GM13976 (cell line): ENCODE data around the gene SECISBP2L.

Source experiments
- DNase-seq: peaks from one replicate; pipeline ENCODE4 v3.0.0; 2012; ENCODE audit warnings: low spot score
- in situ Hi-C: fragments of 300-500 bp; cut with MboI; formaldehyde crosslinking; loops from one replicate; pipeline ENCODE4 v1.12.0; 2022; ENCODE audit warnings: low sequenced_read_pairs, mixed read lengths, inconsistent platforms; ENCODE audit not compliant: unreplicated experiment
- TF ChIP-seq, protein P1 (sequence below): IDR thresholded peaks from 2 replicates; pipeline ENCODE4 v1.5.1; 2012; ENCODE audit warnings: borderline replicate concordance, mild to moderate bottlenecking; ENCODE audit not compliant: insufficient read depth; ENCODE audit errors: extremely low read depth, missing control alignments, control extremely low read depth

Gene SECISBP2L

DNA sequence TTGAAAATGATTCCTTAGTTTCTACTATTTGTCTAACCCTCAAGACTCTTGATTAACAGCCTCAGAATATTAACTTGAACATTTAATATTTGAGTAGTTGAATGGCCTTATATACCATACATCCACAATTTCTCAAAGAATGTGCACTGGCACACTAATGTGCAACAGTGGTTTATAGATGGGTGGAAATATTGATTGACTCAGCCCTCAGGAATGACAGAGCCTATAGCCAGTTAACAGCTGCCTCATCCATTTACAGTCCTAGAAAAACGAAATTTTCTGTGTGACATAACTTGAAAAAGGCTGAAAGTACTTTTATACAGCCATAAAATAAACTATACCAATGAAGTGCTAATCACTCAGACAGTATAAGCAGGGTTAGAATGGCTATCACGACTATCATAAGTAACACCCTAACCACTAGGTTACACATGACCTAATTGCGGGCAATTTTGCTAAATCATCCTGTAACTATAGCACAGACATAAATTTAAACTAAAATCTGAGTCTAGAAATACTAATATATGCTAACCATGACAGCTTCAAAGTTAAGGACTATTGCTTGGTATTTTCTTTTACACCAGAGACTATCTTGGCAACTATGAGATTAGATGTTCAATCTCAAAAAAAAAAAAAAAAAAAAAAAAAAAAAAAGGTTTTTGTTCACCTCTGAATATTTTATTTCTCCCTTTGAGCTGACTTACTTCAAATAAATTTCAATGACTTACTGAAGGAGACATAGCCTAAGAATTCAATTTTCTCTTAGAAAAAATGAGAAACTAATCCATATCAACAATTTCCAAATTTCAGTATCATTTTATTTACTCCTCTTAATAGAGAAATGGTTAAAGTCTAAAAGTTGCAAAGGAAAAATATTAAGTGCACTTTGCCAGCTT lies 9.3 kb downstream of the SECISBP2L start:
- TF ChIP-seq, protein P1, sequence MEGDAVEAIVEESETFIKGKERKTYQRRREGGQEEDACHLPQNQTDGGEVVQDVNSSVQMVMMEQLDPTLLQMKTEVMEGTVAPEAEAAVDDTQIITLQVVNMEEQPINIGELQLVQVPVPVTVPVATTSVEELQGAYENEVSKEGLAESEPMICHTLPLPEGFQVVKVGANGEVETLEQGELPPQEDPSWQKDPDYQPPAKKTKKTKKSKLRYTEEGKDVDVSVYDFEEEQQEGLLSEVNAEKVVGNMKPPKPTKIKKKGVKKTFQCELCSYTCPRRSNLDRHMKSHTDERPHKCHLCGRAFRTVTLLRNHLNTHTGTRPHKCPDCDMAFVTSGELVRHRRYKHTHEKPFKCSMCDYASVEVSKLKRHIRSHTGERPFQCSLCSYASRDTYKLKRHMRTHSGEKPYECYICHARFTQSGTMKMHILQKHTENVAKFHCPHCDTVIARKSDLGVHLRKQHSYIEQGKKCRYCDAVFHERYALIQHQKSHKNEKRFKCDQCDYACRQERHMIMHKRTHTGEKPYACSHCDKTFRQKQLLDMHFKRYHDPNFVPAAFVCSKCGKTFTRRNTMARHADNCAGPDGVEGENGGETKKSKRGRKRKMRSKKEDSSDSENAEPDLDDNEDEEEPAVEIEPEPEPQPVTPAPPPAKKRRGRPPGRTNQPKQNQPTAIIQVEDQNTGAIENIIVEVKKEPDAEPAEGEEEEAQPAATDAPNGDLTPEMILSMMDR = no peak
- in situ Hi-C loops = no loop called here
- DNase-seq = no peak

DNA sequence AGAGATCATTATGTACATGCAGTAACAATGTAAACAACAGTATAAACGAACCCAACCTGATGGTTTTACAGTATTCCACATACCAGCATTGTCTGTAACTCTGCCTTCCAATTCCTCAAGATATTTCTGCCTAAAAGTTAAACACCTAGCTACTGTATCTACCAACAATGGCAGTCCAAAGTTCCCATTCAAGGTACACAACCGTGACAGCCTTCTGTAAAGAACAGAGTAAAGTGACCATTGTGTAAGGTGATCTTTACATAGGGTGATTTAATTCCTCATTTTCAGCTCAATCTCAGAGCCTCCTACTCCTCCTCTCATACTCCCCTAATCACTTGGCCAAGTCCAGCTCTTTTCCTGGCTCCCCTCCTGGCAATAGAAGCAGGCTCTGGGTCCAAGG lies 10.4 kb downstream of the SECISBP2L start:
- TF ChIP-seq, protein P1 = no peak
- in situ Hi-C loops = no loop called here
- DNase-seq = no peak

DNA sequence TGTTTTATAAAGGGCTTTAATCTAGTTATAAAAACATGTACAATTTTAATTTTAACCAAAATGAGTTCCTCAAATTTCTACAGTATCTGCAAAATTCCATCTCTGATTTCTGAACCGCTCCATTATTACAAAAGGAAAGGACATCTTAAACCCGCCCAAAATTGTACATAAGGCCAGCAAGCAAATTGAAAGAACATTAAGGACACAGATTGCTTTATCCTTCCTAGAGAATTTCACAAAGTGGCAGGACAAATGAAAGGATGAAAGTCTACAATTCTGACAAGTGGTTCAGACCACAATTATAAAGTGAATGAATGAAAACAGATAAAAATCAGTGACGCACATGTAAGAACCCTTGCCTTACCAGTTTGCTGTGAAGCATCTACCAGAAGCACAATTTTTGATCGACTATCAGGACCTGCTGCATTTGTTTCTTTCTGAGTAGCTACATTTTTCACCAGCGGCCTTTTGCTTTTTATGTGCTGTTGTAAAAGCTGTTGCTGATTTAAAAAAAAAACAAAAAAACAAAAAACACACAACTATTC lies 13.6 kb downstream of the SECISBP2L start:
- TF ChIP-seq, protein P1 = no peak
- in situ Hi-C loops = no loop called here
- DNase-seq = no peak

DNA sequence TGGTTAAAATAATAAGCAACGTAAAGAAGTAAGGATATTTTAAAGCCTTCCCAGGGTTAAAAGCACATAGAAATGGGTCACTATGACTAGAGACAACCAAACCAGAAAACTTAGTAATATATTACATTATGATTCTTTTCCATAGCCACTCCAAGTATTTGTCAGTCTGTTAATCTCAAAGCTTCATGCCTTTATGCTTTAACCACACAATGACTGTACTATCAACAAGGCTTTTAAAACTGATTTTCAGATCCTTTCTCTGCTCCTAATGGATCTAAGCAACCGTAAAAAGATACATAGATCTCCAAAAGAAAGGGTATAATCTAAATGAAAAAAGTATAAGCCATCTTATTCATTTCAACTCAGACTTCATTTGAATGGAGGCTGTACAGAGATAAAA lies 14.4 kb downstream of the SECISBP2L start:
- TF ChIP-seq, protein P1 = no peak
- in situ Hi-C loops = no loop called here
- no peak for DNase-seq

DNA sequence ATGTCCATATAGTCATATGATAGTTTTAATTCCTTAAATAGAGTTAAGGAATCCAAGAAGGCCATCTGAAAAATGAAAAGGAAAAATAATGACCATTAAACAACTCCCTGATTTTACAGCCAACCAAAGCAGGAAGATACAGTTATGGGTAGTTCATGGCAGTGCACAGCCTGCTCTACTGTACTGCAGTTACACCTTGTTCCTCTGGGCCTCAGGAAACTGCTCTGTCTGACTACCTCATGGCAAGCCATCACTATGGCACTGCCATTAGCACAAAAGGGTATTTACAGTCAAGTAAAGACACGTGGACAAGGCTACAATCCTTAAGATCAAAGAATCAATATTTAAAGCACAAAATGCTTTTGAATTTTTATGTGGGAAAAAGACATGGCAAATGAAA lies 19.5 kb downstream of the SECISBP2L start:
- in situ Hi-C loops = no loop called here
- DNase-seq = no peak
- TF ChIP-seq, protein P1 = no peak

DNA sequence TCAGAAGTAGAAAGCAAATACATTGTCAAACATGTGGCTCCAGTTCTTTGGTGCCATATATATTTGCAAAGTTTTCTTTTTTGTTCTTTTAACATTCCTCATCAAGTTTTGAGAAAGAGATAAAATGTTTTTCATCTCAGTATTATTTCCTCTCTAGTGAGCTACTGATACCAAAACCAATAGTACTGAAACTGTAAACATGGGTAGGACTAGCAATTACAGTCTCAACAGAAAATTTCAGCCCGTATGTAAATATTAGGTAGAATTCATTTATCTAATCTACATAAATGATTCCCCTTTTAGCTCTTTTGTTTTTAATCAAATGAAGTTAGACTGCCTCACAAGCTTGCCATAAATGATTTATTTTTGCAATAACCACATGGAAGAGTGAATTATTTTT lies 21.4 kb downstream of the SECISBP2L start:
- TF ChIP-seq, protein P1 = no peak
- in situ Hi-C loops = no loop called here
- no peak for DNase-seq
